CD4-positive, alpha-beta T cell treated with Interleukin-15 for 4 hours (primary cell): Measurements from ENCODE around the gene GLS2.
A peak's percentile ranks its signal among the peaks of the same experiment; 100 is the strongest.
"Not testable (repeated sequence)": the region's sequence is repeated elsewhere in the genome, so short reads cannot be mapped to it uniquely, and the experiment has no call there.

Source experiments
- DNase-seq: peaks from one replicate; pipeline ENCODE4 v3.0.0-alpha.2; 2020; ENCODE audit warnings: low spot score

The GLS2 gene

GRCh38 chr12:56490360-56490759, 2.4 kb upstream of the GLS2 start:
- no peak for DNase-seq

GRCh38 chr12:56487448-56488040, 417 bp downstream of the GLS2 start:
- DNase-seq, result no peak

GRCh38 chr12:56486694-56487093, 1.3 kb downstream of the GLS2 start:
- DNase-seq, result no peak

- no peak for DNase-seq
Measured at GRCh38 chr12:56484566-56484965, 3.4 kb downstream of the GLS2 start.

- DNase-seq, result no peak
Measured at GRCh38 chr12:56479625-56480024, 8.3 kb downstream of the GLS2 start.

GRCh38 chr12:56477521-56478225, 10.3 kb downstream of the GLS2 start:
- DNase-seq, result no peak

GRCh38 chr12:56476972-56477432, 11.0 kb downstream of the GLS2 start:
- DNase-seq, result no peak

- no peak for DNase-seq
Measured at GRCh38 chr12:56476143-56476542, 11.8 kb downstream of the GLS2 start.

- DNase-seq, result no peak
Measured at GRCh38 chr12:56474389-56474788, 13.6 kb downstream of the GLS2 start.

GRCh38 chr12:56469007-56469930, 18.7 kb downstream of the GLS2 start:
- no peak for DNase-seq

GRCh38 chr12:56468216-56469006, 19.6 kb downstream of the GLS2 start, which contains the start of gene SPRYD4:
TSS of gene SPRYD4 (plus strand) at chr12:56468578. CDS start at chr12:56468592, 14 bp downstream.
- DNase-seq, result peak; percentile 94

- no peak for DNase-seq
Measured at GRCh38 chr12:56462565-56462964, 25.4 kb downstream of the GLS2 start.

GRCh38 chr12:56461235-56462159, 26.5 kb downstream of the GLS2 start:
- DNase-seq, result no peak

GRCh38 chr12:56457817-56458216, 30.1 kb downstream of the GLS2 start:
- DNase-seq, result no peak

GRCh38 chr12:56454557-56454956, 33.4 kb downstream of the GLS2 start, which contains the start of gene MIP:
TSS of gene MIP (minus strand) at chr12:56454657. CDS start at chr12:56454613, 44 bp downstream.
- no peak for DNase-seq

- no peak for DNase-seq
Measured at GRCh38 chr12:56451147-56451546, 36.8 kb downstream of the GLS2 start.

GRCh38 chr12:56450241-56450640, 37.7 kb downstream of the GLS2 start:
- no peak for DNase-seq

- DNase-seq, result no peak
Measured at GRCh38 chr12:56449622-56449984, 38.4 kb downstream of the GLS2 start.

GRCh38 chr12:56448860-56449621, 38.9 kb downstream of the GLS2 start, which contains the start of gene TIMELESS:
TSS of gene TIMELESS (minus strand) at chr12:56449426. CDS start at chr12:56434170, 15,256 bp downstream.
- peak; percentile 81 for DNase-seq

GRCh38 chr12:56443208-56443607, 44.8 kb downstream of the GLS2 start:
- DNase-seq, result not testable (repeated sequence)
